GM21786 (cell line): ENCODE measurements around the gene ISG15.
"Not testable (repeated sequence)": the region's sequence is repeated elsewhere in the genome, so short reads cannot be mapped to it uniquely, and the experiment has no call there.

ENCODE experiments used
- ATAC-seq: cut with Tn5 transposase; IDR thresholded peaks from one replicate; pipeline ENCODE4 v1.9.1; 2021; ENCODE audit not compliant: unreplicated experiment

The ISG15 gene

GRCh38 chr1:1011396-1011949 lies 1.8 kb upstream of the ISG15 start:
- ATAC-seq: no peak

GRCh38 chr1:1012736-1013104 lies 577 bp upstream of the ISG15 start:
- ATAC-seq: not testable (repeated sequence)

- no peak for ATAC-seq
Observed at GRCh38 chr1:1013922-1014648, 788 bp downstream of the ISG15 start.

GRCh38 chr1:1014799-1015681 lies 1.7 kb downstream of the ISG15 start:
- ATAC-seq: no peak

- not testable (repeated sequence) for ATAC-seq
Observed at GRCh38 chr1:1017397-1018320, 4.4 kb downstream of the ISG15 start.

GRCh38 chr1:1018321-1018685 lies 5.0 kb downstream of the ISG15 start:
- not testable (repeated sequence) for ATAC-seq

- peak; percentile 56 for ATAC-seq
Observed at GRCh38 chr1:1019122-1019999, 6.1 kb downstream of the ISG15 start.

- peak; percentile 21 for ATAC-seq
Observed at GRCh38 chr1:1020000-1020404, 6.7 kb downstream of the ISG15 start, which contains the start of gene AGRN. TSS of gene AGRN (plus strand) at chr1:1020120. CDS start at chr1:1020173, 53 bp downstream.

GRCh38 chr1:1020415-1021009 lies 7.2 kb downstream of the ISG15 start:
- ATAC-seq: peak; percentile 7

GRCh38 chr1:1021010-1021919 lies 8.0 kb downstream of the ISG15 start:
- no peak for ATAC-seq

- no peak for ATAC-seq
Observed at GRCh38 chr1:1021920-1022259, 8.6 kb downstream of the ISG15 start.

- ATAC-seq: no peak
Observed at GRCh38 chr1:1022302-1023009, 9.2 kb downstream of the ISG15 start.

- no peak for ATAC-seq
Observed at GRCh38 chr1:1023700-1024099, 10.4 kb downstream of the ISG15 start.

- ATAC-seq: no peak
Observed at GRCh38 chr1:1024149-1024770, 11.0 kb downstream of the ISG15 start.

- ATAC-seq: no peak
Observed at GRCh38 chr1:1024771-1025699, 11.7 kb downstream of the ISG15 start.

- no peak for ATAC-seq
Observed at GRCh38 chr1:1025730-1026129, 12.4 kb downstream of the ISG15 start.
